Karpas-422 (cell line): ENCODE data around the gene MLLT1. TPM values are rescaled to one million over a fixed set of nuclear protein-coding genes. Genes with fewer than 3 reads are reported as not detected.

Source experiments
- DNase-seq: peaks from one replicate; pipeline ENCODE4 v3.0.0-alpha.2; 2015
- H2AFZ ChIP-seq: fragments of 200-600 bp; sonication (generic); 2 replicates; pipeline ENCODE4 v1.6.1; 2014; ENCODE audit warnings: antibody characterized with exemption, low read length, mixed read lengths
- H3K27ac ChIP-seq: fragments of 200-600 bp; sonication (generic); 2 replicates; pipeline ENCODE4 v1.5.1; 2014; ENCODE audit warnings: mild to moderate bottlenecking, low read length, moderate library complexity
- H3K27me3 ChIP-seq: fragments of 200-600 bp; sonication (generic); 2 replicates; pipeline ENCODE4 v1.6.1; 2014; ENCODE audit warnings: low read length, mixed read lengths
- H3K36me3 ChIP-seq: fragments of 200-600 bp; sonication (generic); 2 replicates; pipeline ENCODE4 v1.6.1; 2014; ENCODE audit warnings: low read length, mixed read lengths; ENCODE audit not compliant: insufficient read depth
- H3K4me1 ChIP-seq: fragments of 200-600 bp; sonication (generic); 2 replicates; pipeline ENCODE4 v1.6.1; 2014; ENCODE audit warnings: mild to moderate bottlenecking, low read length, mixed read lengths
- H3K4me2 ChIP-seq: fragments of 200-600 bp; sonication (generic); 2 replicates; pipeline ENCODE4 v1.6.1; 2014; ENCODE audit warnings: low read length, low read depth, mild to moderate bottlenecking; ENCODE audit not compliant: poor library complexity, severe bottlenecking
- H3K4me3 ChIP-seq: fragments of 200-600 bp; sonication (generic); 2 replicates; pipeline ENCODE4 v1.5.1; 2014; ENCODE audit warnings: mild to moderate bottlenecking, antibody characterized with exemption, low read length, mixed read lengths
- H3K79me2 ChIP-seq: fragments of 200-600 bp; sonication (generic); 2 replicates; pipeline ENCODE4 v1.6.1; 2014; ENCODE audit warnings: mild to moderate bottlenecking, low read length, mixed read lengths
- H3K9ac ChIP-seq: fragments of 200-600 bp; sonication (generic); 2 replicates; pipeline ENCODE4 v1.6.0; 2014; ENCODE audit warnings: low read length
- H3K9me2 ChIP-seq: fragments of 200-600 bp; sonication (generic), shearing (Covaris generic); replicated peaks from 2 replicates; pipeline ENCODE4 v1.6.0; 2014; ENCODE audit warnings: mild to moderate bottlenecking, low read length, moderate library complexity; ENCODE audit not compliant: insufficient read depth
- H3K9me3 ChIP-seq: fragments of 300-700, 200-600 bp; sonication (generic); 2 replicates; pipeline ENCODE4 v1.6.1; 2014; ENCODE audit warnings: low read length, mixed read lengths
- H4K20me1 ChIP-seq: fragments of 200-600 bp; sonication (generic); 2 replicates; pipeline ENCODE4 v1.6.1; 2014; ENCODE audit warnings: mild to moderate bottlenecking, antibody characterized with exemption, low read length, low read depth; ENCODE audit not compliant: insufficient read depth
- total RNA-seq: library from RNA; depleted of rRNA; stranded (reverse); fragments of >200 nt; shearing (Covaris generic); gene quantifications from 2 replicates; pipeline ENCODE4 v1.2.3, GENCODE V29; 2014; ENCODE audit warnings: low replicate concordance

Gene MLLT1
- total RNA-seq, 1 experiment from 2014 or later = 19.5 TPM

GRCh38 chr19:6198896-6199239 is 80.9 kb downstream of the MLLT1 start:
- DNase-seq = peak; percentile 53
- Histone ChIP-seq H3K27ac (no peak overlapping the region), H2AFZ (peak overlapping the region; percentile 80; the same call in 1 of the 2 replicates), H4K20me1 (no peaks in the 10 kb centered on the region), H3K27me3 (no peaks in the 10 kb centered on the region), H3K4me3 (peak overlapping the region; percentile 80), H3K9me3 (no peaks in the 10 kb centered on the region), H3K36me3 (no peaks in the 10 kb centered on the region), H3K9me2 (no peaks in the 10 kb centered on the region), H3K9ac (peak overlapping the region; percentile 81), H3K79me2 (peaks cover 7% of the 10 kb centered on the region), H3K4me2 (peak overlapping the region; percentile 82), H3K4me1 (peaks cover 26% of the 10 kb centered on the region)

GRCh38 chr19:6196361-6196760 is 83.4 kb downstream of the MLLT1 start:
- no peak overlapping the region for H3K9ac ChIP-seq
- H4K20me1 ChIP-seq = no peaks in the 10 kb centered on the region
- no peaks in the 10 kb centered on the region for H3K9me3 ChIP-seq
- H3K9me2 ChIP-seq = no peaks in the 10 kb centered on the region
- H3K4me1 ChIP-seq = peaks cover 15% of the 10 kb centered on the region
- H3K36me3 ChIP-seq = no peaks in the 10 kb centered on the region
- H3K27ac ChIP-seq = no peak overlapping the region
- H3K27me3 ChIP-seq = no peaks in the 10 kb centered on the region
- no peak overlapping the region for H2AFZ ChIP-seq
- no peak overlapping the region for H3K4me2 ChIP-seq
- no peak for DNase-seq
- H3K79me2 ChIP-seq = peaks cover 7% of the 10 kb centered on the region
- no peak overlapping the region for H3K4me3 ChIP-seq

GRCh38 chr19:6188811-6189210 is 91.0 kb downstream of the MLLT1 start:
- H3K9me3 ChIP-seq = no peaks in the 10 kb centered on the region; the same call in 1 of the 2 replicates
- no peak overlapping the region for H3K4me2 ChIP-seq
- H3K4me1 ChIP-seq = no peaks in the 10 kb centered on the region
- no peaks in the 10 kb centered on the region for H4K20me1 ChIP-seq
- H3K4me3 ChIP-seq = no peak overlapping the region
- no peaks in the 10 kb centered on the region for H3K27me3 ChIP-seq
- H3K9ac ChIP-seq = no peak overlapping the region
- no peak overlapping the region for H2AFZ ChIP-seq
- H3K79me2 ChIP-seq = no peaks in the 10 kb centered on the region
- no peak for DNase-seq
- H3K36me3 ChIP-seq = no peaks in the 10 kb centered on the region
- H3K9me2 ChIP-seq = no peaks in the 10 kb centered on the region
- no peak overlapping the region for H3K27ac ChIP-seq

GRCh38 chr19:6187374-6187773 is 92.4 kb downstream of the MLLT1 start:
- DNase-seq = no peak

GRCh38 chr19:6185835-6186834 is 93.6 kb downstream of the MLLT1 start:
- Histone ChIP-seq H3K4me2 (no peak overlapping the region), H3K36me3 (no peaks in the 10 kb centered on the region), H2AFZ (no peak overlapping the region), H3K27ac (no peak overlapping the region), H3K4me3 (no peak overlapping the region), H3K79me2 (no peaks in the 10 kb centered on the region), H3K9me3 (no peaks in the 10 kb centered on the region; the same call in 1 of the 2 replicates), H3K9me2 (no peaks in the 10 kb centered on the region), H3K27me3 (no peaks in the 10 kb centered on the region), H3K4me1 (no peaks in the 10 kb centered on the region), H4K20me1 (no peaks in the 10 kb centered on the region), H3K9ac (no peak overlapping the region)
- DNase-seq = no peak

More at GRCh38 chr19:6187374-6187773, 92.4 kb downstream of the MLLT1 start:
- Histone ChIP-seq H3K4me2 (no peak overlapping the region), H3K9me3 (no peaks in the 10 kb centered on the region; the same call in 1 of the 2 replicates), H3K4me3 (no peak overlapping the region), H3K27me3 (no peaks in the 10 kb centered on the region), H4K20me1 (no peaks in the 10 kb centered on the region), H3K79me2 (no peaks in the 10 kb centered on the region), H3K9ac (no peak overlapping the region), H3K9me2 (no peaks in the 10 kb centered on the region), H3K4me1 (no peaks in the 10 kb centered on the region), H3K27ac (no peak overlapping the region), H3K36me3 (no peaks in the 10 kb centered on the region), H2AFZ (no peak overlapping the region)

GRCh38 chr19:6185093-6185834 is 94.5 kb downstream of the MLLT1 start:
- H2AFZ ChIP-seq = no peak overlapping the region
- H3K4me1 ChIP-seq = no peaks in the 10 kb centered on the region
- no peaks in the 10 kb centered on the region for H3K9me2 ChIP-seq

GRCh38 chr19:6181119-6181518 is 98.7 kb downstream of the MLLT1 start:
- no peaks in the 10 kb centered on the region for H3K79me2 ChIP-seq
- H3K4me3 ChIP-seq = no peak overlapping the region
- no peaks in the 10 kb centered on the region for H3K36me3 ChIP-seq
- no peaks in the 10 kb centered on the region for H4K20me1 ChIP-seq
- no peaks in the 10 kb centered on the region; the same call in 1 of the 2 replicates for H3K9me3 ChIP-seq
- no peaks in the 10 kb centered on the region for H3K4me1 ChIP-seq
- no peaks in the 10 kb centered on the region for H3K9me2 ChIP-seq
- no peak overlapping the region for H3K27ac ChIP-seq
- H3K27me3 ChIP-seq = no peaks in the 10 kb centered on the region
- H3K9ac ChIP-seq = no peak overlapping the region
- no peak for DNase-seq
- no peak overlapping the region for H2AFZ ChIP-seq
- no peak overlapping the region for H3K4me2 ChIP-seq

More at GRCh38 chr19:6185093-6185834, 94.5 kb downstream of the MLLT1 start:
- no peaks in the 10 kb centered on the region for H3K27me3 ChIP-seq
- no peaks in the 10 kb centered on the region; the same call in 1 of the 2 replicates for H3K9me3 ChIP-seq
- no peaks in the 10 kb centered on the region for H3K79me2 ChIP-seq
- no peak overlapping the region for H3K9ac ChIP-seq
- no peaks in the 10 kb centered on the region for H3K36me3 ChIP-seq
- no peak overlapping the region for H3K4me3 ChIP-seq
- H3K4me2 ChIP-seq = no peak overlapping the region
- H4K20me1 ChIP-seq = no peaks in the 10 kb centered on the region
- DNase-seq = no peak
- H3K27ac ChIP-seq = no peak overlapping the region

GRCh38 chr19:6173190-6173589 is 106.6 kb downstream of the MLLT1 start:
- DNase-seq = no peak
- H3K79me2 ChIP-seq = no peaks in the 10 kb centered on the region
- H3K4me2 ChIP-seq = no peak overlapping the region
- H3K36me3 ChIP-seq = no peaks in the 10 kb centered on the region
- no peaks in the 10 kb centered on the region for H3K9me3 ChIP-seq
- H3K4me1 ChIP-seq = no peaks in the 10 kb centered on the region
- no peaks in the 10 kb centered on the region for H3K9me2 ChIP-seq
- no peak overlapping the region for H2AFZ ChIP-seq
- H4K20me1 ChIP-seq = no peaks in the 10 kb centered on the region
- no peak overlapping the region for H3K27ac ChIP-seq
- H3K27me3 ChIP-seq = no peaks in the 10 kb centered on the region
- no peak overlapping the region for H3K4me3 ChIP-seq
- no peak overlapping the region for H3K9ac ChIP-seq
